SK-N-SH treated with all-trans-retinoic acid at 6 μM for 48 hours (cell line): ENCODE results near the gene ENTREP3.

Source experiments
- ARNTL ChIP-seq: fragments of 450-650 bp; formaldehyde crosslinking; IDR thresholded peaks from 2 replicates; pipeline ENCODE4 v1.5.0; 2020; ENCODE audit warnings: low read depth, mild to moderate bottlenecking, moderate library complexity, borderline replicate concordance
- CSDC2 ChIP-seq: fragments of 250-450 bp; sonication (Bioruptor Pico); IDR thresholded peaks from 2 replicates; pipeline ENCODE4 v1.5.0; 2020; ENCODE audit warnings: mild to moderate bottlenecking, moderate library complexity
- ESRRG ChIP-seq: fragments of 250-450 bp; sonication (Bioruptor Pico); IDR thresholded peaks from 2 replicates; pipeline ENCODE4 v1.6.1; 2021; ENCODE audit warnings: mild to moderate bottlenecking
- PPARA ChIP-seq: fragments of 250-450 bp; sonication (Bioruptor Pico); IDR thresholded peaks from 2 replicates; pipeline ENCODE4 v1.5.0; 2020; ENCODE audit warnings: mild to moderate bottlenecking, borderline replicate concordance
- TOX ChIP-seq: fragments of 250-450 bp; sonication (Bioruptor Pico); IDR thresholded peaks from 2 replicates; pipeline ENCODE4 v1.8.0; 2021; ENCODE audit warnings: mild to moderate bottlenecking, moderate library complexity, borderline replicate concordance
- ZFP3 ChIP-seq: fragments of 250-450 bp; sonication (Bioruptor Pico); IDR thresholded peaks from 2 replicates; pipeline ENCODE4 v1.5.0; 2020; ENCODE audit warnings: mild to moderate bottlenecking, moderate library complexity
- ZFP30 ChIP-seq: fragments of 450-650 bp; formaldehyde crosslinking; IDR thresholded peaks from 2 replicates; pipeline ENCODE4 v1.5.0; 2022; ENCODE audit warnings: mild to moderate bottlenecking, moderate library complexity
- ZNF70 ChIP-seq: fragments of 450-650 bp; formaldehyde crosslinking; IDR thresholded peaks from 2 replicates; pipeline ENCODE4 v1.5.0; 2020; ENCODE audit warnings: mild to moderate bottlenecking, moderate library complexity
- TF ChIP-seq, protein P1 (sequence below): fragments of 250-450 bp; sonication (Bioruptor Pico); IDR thresholded peaks from 2 replicates; pipeline ENCODE4 v1.8.0; 2020; ENCODE audit warnings: mild to moderate bottlenecking, moderate library complexity, borderline replicate concordance
- TF ChIP-seq, protein P2 (sequence below): fragments of 250-450 bp; sonication (Bioruptor Pico); IDR thresholded peaks from 2 replicates; pipeline ENCODE4 v1.5.1; 2020; ENCODE audit warnings: low read depth, mild to moderate bottlenecking, moderate library complexity

DNA sequence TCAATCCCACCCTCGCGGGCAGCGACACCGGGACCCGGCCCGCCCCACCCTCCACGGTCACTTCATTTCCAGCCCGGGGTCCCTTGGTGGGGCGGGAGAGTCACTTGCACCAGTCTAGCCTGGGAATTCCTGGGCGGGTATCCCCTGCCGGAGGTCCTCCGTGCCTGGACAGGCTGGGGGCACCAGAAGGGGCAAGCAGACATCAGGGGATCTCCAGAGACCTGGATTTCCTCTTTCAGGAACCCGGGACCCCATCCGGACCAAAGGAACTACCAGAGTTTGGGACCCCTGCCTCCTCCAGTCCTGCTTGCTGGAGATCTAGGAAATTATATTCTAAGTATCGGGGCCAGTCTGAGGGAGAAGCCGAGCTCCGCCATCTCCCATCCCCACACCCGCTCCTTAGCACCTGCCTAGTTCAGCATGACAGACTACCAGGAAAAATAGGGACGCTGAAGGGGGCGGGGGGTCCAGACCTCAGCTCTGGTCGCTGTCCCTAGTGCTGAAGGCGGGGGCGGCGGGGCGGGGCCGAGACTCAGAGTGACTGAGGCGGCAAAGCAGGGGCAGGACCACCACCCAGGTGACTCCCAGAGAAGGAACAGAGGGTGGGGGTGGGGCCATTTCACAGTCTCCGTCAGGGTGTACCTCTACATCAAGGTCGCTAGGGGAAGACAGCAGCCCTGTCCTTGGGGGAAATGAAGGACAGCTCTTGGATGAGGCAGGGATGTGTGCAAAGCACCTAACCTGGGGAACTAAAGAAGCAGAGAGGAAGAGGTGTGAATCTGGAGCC, 22.8 kb upstream of the ENTREP3 start:
- TF ChIP-seq ZNF70 (CRISPR knock-in tag) (no peak), PPARA (CRISPR knock-in tag) (no peak), ESRRG (CRISPR knock-in tag) (no peak), ZFP30 (CRISPR knock-in tag) (no peak), ARNTL (CRISPR knock-in tag) (no peak), TOX (CRISPR knock-in tag) (no peak), ZFP3 (no peak), CSDC2 (no peak)
- TF ChIP-seq, protein P1, sequence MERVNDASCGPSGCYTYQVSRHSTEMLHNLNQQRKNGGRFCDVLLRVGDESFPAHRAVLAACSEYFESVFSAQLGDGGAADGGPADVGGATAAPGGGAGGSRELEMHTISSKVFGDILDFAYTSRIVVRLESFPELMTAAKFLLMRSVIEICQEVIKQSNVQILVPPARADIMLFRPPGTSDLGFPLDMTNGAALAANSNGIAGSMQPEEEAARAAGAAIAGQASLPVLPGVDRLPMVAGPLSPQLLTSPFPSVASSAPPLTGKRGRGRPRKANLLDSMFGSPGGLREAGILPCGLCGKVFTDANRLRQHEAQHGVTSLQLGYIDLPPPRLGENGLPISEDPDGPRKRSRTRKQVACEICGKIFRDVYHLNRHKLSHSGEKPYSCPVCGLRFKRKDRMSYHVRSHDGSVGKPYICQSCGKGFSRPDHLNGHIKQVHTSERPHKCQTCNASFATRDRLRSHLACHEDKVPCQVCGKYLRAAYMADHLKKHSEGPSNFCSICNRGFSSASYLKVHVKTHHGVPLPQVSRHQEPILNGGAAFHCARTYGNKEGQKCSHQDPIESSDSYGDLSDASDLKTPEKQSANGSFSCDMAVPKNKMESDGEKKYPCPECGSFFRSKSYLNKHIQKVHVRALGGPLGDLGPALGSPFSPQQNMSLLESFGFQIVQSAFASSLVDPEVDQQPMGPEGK (CRISPR knock-in tag), result no peak
- TF ChIP-seq, protein P2, sequence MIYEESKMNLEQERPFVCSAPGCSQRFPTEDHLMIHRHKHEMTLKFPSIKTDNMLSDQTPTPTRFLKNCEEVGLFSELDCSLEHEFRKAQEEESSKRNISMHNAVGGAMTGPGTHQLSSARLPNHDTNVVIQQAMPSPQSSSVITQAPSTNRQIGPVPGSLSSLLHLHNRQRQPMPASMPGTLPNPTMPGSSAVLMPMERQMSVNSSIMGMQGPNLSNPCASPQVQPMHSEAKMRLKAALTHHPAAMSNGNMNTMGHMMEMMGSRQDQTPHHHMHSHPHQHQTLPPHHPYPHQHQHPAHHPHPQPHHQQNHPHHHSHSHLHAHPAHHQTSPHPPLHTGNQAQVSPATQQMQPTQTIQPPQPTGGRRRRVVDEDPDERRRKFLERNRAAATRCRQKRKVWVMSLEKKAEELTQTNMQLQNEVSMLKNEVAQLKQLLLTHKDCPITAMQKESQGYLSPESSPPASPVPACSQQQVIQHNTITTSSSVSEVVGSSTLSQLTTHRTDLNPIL, result no peak
